Liver (tissue), 9 donors: Measurements from ENCODE around the gene GNRH2. TPM values are rescaled to one million over a fixed set of nuclear protein-coding genes. Genes with fewer than 3 reads are reported as not detected.
A peak's percentile ranks its signal among the peaks of the same experiment; 100 is the strongest.

ENCODE experiments used
- DNase-seq: peaks from one replicate; pipeline ENCODE4 v3.0.0-alpha.2; 2017; ENCODE audit warnings: low spot score
- H3K27ac ChIP-seq, 2 donors: one replicate each; pipeline ENCODE4 v1.7.0; 2013; ENCODE audit warnings: inconsistent platforms in 2 of 2, low read length in 2 of 2, control low read depth in 1 of 2, low read depth in 1 of 2, mild to moderate bottlenecking in 1 of 2
- H3K27me3 ChIP-seq, 4 donors: one replicate each; pipeline versions ENCODE4 v1.6.1 to v1.7.0; 2013; ENCODE audit warnings: low read length in 3 of 4, inconsistent platforms in 1 of 4, mild to moderate bottlenecking in 1 of 4, moderate library complexity in 1 of 4; ENCODE audit not compliant: control insufficient read depth in 4 of 4, insufficient read depth in 4 of 4
- H3K36me3 ChIP-seq, 4 donors: one replicate each; pipeline versions ENCODE4 v1.6.1 to v1.7.0; 2013; ENCODE audit warnings: low read length in 3 of 4, mild to moderate bottlenecking in 3 of 4, low read depth in 1 of 4, moderate library complexity in 1 of 4; ENCODE audit not compliant: control insufficient read depth in 4 of 4, insufficient read depth in 3 of 4
- H3K4me1 ChIP-seq, 4 donors: one replicate each; pipeline versions ENCODE4 v1.6.1 to v1.7.0; 2013; ENCODE audit warnings: low read length in 3 of 4, mild to moderate bottlenecking in 3 of 4, moderate library complexity in 1 of 4; ENCODE audit not compliant: control insufficient read depth in 4 of 4, insufficient read depth in 4 of 4
- H3K4me3 ChIP-seq, 3 donors: one replicate each; pipeline versions ENCODE4 v1.6.1 to v1.7.0; 2013; ENCODE audit warnings: low read length in 3 of 3, control low read depth in 1 of 3, low read depth in 1 of 3, mild to moderate bottlenecking in 1 of 3
- H3K9ac ChIP-seq, 2 donors: one replicate each; pipeline ENCODE4 v1.7.0; 2013; ENCODE audit warnings: low read length in 2 of 2, mild to moderate bottlenecking in 2 of 2, moderate library complexity in 2 of 2, control low read depth in 1 of 2, low read depth in 1 of 2
- H3K9me3 ChIP-seq, 4 donors: one replicate each; pipeline versions ENCODE4 v1.6.1 to v1.7.0; 2013; ENCODE audit warnings: low read length in 3 of 4; ENCODE audit not compliant: control insufficient read depth in 4 of 4
- ATF3 ChIP-seq: IDR thresholded peaks from 2 replicates; pipeline ENCODE4 v1.6.1; 2016; ENCODE audit warnings: antibody characterized with exemption
- CTCF ChIP-seq: fragments of 150-350 bp; IDR thresholded peaks from 2 replicates; pipeline ENCODE4 v1.5.1; 2017; ENCODE audit warnings: improper control_type of control experiment, low read depth, low read length; ENCODE audit not compliant: missing input control
- EGR1 ChIP-seq, 2 donors: IDR thresholded peaks; 2 replicates each; pipeline ENCODE4 v1.6.1; 2016 to 2018; ENCODE audit warnings: antibody characterized with exemption in 2 of 2, low read depth in 2 of 2
- FOXA1 ChIP-seq: IDR thresholded peaks from 2 replicates; pipeline ENCODE4 v1.6.1; 2016; ENCODE audit warnings: antibody characterized with exemption
- FOXA2 ChIP-seq: IDR thresholded peaks from 2 replicates; pipeline ENCODE4 v1.6.1; 2016; ENCODE audit warnings: antibody characterized with exemption
- GABPA ChIP-seq, 2 donors: IDR thresholded peaks in 1 of 2; conservative IDR thresholded peaks in 1 of 2; 2 replicates each; pipeline ENCODE4 v1.6.1; 2016; ENCODE audit warnings: antibody characterized with exemption in 2 of 2, mild to moderate bottlenecking in 1 of 2, moderate library complexity in 1 of 2
- HNF4A ChIP-seq, 2 donors: conservative IDR thresholded peaks; 2 replicates each; pipeline ENCODE4 v1.6.1; 2016; ENCODE audit warnings: antibody characterized with exemption in 2 of 2, mild to moderate bottlenecking in 2 of 2
- HNF4G ChIP-seq: IDR thresholded peaks from 2 replicates; pipeline ENCODE4 v1.6.1; 2016; ENCODE audit warnings: antibody characterized with exemption
- JUND ChIP-seq, 2 donors: IDR thresholded peaks; 2 replicates each; pipeline ENCODE4 v1.6.1; 2016; ENCODE audit warnings: antibody characterized with exemption in 2 of 2
- MAX ChIP-seq: IDR thresholded peaks from 2 replicates; pipeline ENCODE4 v1.6.1; 2016; ENCODE audit warnings: antibody characterized with exemption
- NR2F2 ChIP-seq: IDR thresholded peaks from 2 replicates; pipeline ENCODE4 v1.6.1; 2016; ENCODE audit warnings: antibody characterized with exemption
- RAD21 ChIP-seq, 2 donors: IDR thresholded peaks; 2 replicates each; pipeline ENCODE4 v1.6.1; 2016; ENCODE audit warnings: antibody characterized with exemption in 2 of 2, mild to moderate bottlenecking in 2 of 2
- REST ChIP-seq: IDR thresholded peaks from 2 replicates; pipeline ENCODE4 v1.6.1; 2016; ENCODE audit warnings: antibody characterized with exemption, mild to moderate bottlenecking
- RXRA ChIP-seq, 2 donors: IDR thresholded peaks; 2 replicates each; pipeline ENCODE4 v1.6.1; 2017 to 2018; ENCODE audit warnings: antibody characterized with exemption in 2 of 2, mild to moderate bottlenecking in 1 of 2
- SP1 ChIP-seq: IDR thresholded peaks from 2 replicates; pipeline ENCODE4 v1.6.1; 2018; ENCODE audit warnings: antibody characterized with exemption, mild to moderate bottlenecking
- TAF1 ChIP-seq: conservative IDR thresholded peaks from 2 replicates; pipeline ENCODE4 v1.6.1; 2016; ENCODE audit warnings: antibody characterized with exemption, mild to moderate bottlenecking
- YY1 ChIP-seq: IDR thresholded peaks from 2 replicates; pipeline ENCODE4 v1.6.1; 2016; ENCODE audit warnings: antibody characterized with exemption, mild to moderate bottlenecking
- ZBTB33 ChIP-seq: IDR thresholded peaks from 2 replicates; pipeline ENCODE4 v1.6.1; 2016; ENCODE audit warnings: antibody characterized with exemption
- WGBS: extraction: QIAGEN DNeasy Blood & Tissue Kit; methylation state at CpG from one replicate; pipeline ENCODE4 v1.1.7; 2013; 5-methylcytosine and 5-hydroxymethylcytosine counted together
- polyA plus RNA-seq, 2 donors: library from polyadenylated mRNA; stranded (reverse) in 1 of 2; unstranded in 1 of 2; fragments of 200-250 nt in 1 of 2; fragments of >200 nt in 1 of 2; fragmentation: Nextera tagmentation in 1 of 2; extraction: Ambion mirVana in 1 of 2; gene quantifications; one replicate each; pipeline versions ENCODE4 v1.2.1 to v1.2.3, GENCODE V29; 2013 to 2015
- total RNA-seq, 2 donors: library from RNA; depleted of rRNA; stranded (reverse); fragments of >200 nt; gene quantifications; one replicate each; pipeline ENCODE4 v1.2.3, GENCODE V29; 2014
- donor health status: healthy.
- donor health status: healthy.
- donor health status: healthy.
- donor health status: healthy.
- donor health status: healthy.

Gene GNRH2
- total and polyA plus RNA-seq, 4 donors = 0.25 to 0.58 (median 0.44) TPM; not detected in 1

GRCh38 chr20:3080939-3081388, 37.5 kb downstream of the GNRH2 start:
- no peak overlapping the region for H3K9ac ChIP-seq
- TF ChIP-seq YY1 (peak; percentile 42), REST (no peak), EGR1 (IDR thresholded peaks at IDR 0.05; ENCODE audit: low read depth in 2 of 2) (peak in 1 of 2 donors; percentile 44), ATF3 (no peak), TAF1 (no peak), HNF4G (peak; percentile 80), MAX (peak; percentile 75), CTCF (no peak), FOXA2 (no peak), GABPA (IDR thresholded peaks at IDR 0.05 in 1 of 2, conservative IDR thresholded peaks at IDR 0.05 in 1 of 2) (no peak), RAD21 (IDR thresholded peaks at IDR 0.05) (peak in 1 of 2 donors; percentile 52), HNF4A (conservative IDR thresholded peaks at IDR 0.05) (peak; percentile 91 to 95), SP1 (peak; percentile 96), JUND (IDR thresholded peaks at IDR 0.05) (peak; percentile 86 to 87), NR2F2 (peak; percentile 96), FOXA1 (no peak), ZBTB33 (peak; percentile 53), RXRA (IDR thresholded peaks at IDR 0.05) (peak; percentile 99)
- 18% methylated on average over 6 of the region's 6 CpGs for WGBS
- DNase-seq = no peak
- no peaks in the 10 kb centered on the region for H3K36me3 ChIP-seq
- no peaks in the 10 kb centered on the region for H3K27me3 ChIP-seq
- peaks cover 13 to 26% (median 16%) of the 10 kb centered on the region in 4 donors for H3K4me1 ChIP-seq
- H3K9me3 ChIP-seq = no peaks in the 10 kb centered on the region
- no peak overlapping the region for H3K4me3 ChIP-seq
- H3K27ac ChIP-seq = no peak overlapping the region
